ENCODE data around the gene NAXD.
"Not testable (repeated sequence)": the region's sequence is repeated elsewhere in the genome, so short reads cannot be mapped to it uniquely, and the experiment has no call there.

DNA sequence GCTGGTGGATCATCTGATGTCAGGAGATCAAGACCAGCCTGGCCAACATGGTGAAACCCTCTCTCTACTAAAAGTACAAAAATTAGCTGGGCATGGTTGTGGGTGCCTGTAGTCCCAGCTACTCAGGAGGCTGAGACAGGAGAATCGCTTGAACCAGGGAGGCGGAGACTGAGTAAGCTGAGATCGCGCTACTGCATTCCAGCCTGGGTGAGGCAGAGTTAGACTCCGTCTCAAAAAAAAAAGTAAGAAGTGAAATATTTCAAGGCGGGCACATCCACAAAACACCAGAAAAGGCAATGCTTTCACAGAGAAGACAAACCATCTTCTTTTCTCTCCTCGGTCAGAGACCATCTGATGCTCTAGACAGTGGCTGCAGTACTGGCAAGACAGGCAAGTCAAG is 45.4 kb upstream of the NAXD start:
- TF ChIP-seq, protein P1, sequence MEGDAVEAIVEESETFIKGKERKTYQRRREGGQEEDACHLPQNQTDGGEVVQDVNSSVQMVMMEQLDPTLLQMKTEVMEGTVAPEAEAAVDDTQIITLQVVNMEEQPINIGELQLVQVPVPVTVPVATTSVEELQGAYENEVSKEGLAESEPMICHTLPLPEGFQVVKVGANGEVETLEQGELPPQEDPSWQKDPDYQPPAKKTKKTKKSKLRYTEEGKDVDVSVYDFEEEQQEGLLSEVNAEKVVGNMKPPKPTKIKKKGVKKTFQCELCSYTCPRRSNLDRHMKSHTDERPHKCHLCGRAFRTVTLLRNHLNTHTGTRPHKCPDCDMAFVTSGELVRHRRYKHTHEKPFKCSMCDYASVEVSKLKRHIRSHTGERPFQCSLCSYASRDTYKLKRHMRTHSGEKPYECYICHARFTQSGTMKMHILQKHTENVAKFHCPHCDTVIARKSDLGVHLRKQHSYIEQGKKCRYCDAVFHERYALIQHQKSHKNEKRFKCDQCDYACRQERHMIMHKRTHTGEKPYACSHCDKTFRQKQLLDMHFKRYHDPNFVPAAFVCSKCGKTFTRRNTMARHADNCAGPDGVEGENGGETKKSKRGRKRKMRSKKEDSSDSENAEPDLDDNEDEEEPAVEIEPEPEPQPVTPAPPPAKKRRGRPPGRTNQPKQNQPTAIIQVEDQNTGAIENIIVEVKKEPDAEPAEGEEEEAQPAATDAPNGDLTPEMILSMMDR (IDR thresholded peaks at IDR 0.05), result not testable (repeated sequence)
- not testable (repeated sequence) for TF ChIP-seq POLR2AphosphoS5 (IDR thresholded peaks at IDR 0.05)

All from upper lobe of left lung (tissue), 4 donors.